Measurements from ENCODE around the gene ANO2. TPM values are rescaled to one million over a fixed set of nuclear protein-coding genes. Genes with fewer than 3 reads are reported as not detected.
A peak's percentile ranks its signal among the peaks of the same experiment; 100 is the strongest.

Gene ANO2
- total and polyA plus RNA-seq, 4 donors: 6.4 to 19.2 (median 9.6) TPM

DNA sequence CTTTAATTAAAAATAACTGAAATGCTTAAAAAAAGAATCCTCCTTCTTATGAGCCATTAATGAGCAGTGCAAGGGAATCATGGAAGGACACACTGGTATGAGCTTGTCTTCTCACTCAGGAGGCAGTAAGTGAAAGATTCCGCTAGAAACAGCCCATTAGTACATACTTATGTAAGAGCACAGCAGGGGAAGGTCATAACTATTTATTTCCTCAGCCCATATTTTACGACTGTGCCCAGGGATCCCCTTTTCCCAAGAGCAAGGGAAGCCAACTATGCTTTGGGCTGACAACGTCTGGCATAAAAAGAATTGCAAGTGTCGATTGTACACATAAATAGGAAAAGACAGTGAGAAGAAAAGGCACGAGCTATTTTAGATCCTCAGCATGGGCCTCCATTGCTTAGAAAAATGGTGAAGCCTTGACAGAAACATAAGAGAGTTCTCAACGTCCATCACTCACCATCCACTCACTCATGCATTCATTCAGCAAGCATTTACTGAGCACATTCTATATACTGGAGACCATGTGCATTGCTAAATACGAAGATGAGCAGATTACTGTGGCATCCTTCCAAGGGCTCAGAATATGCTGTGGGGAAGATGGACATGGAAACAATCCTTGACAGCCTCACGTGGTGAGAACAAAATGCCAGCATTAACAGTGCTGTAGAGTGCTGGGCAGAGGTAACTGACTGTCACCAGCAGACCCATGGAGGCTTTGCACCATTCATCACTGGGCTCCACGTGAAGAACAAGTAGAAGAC lies 360.5 kb downstream of the ANO2 start:
- Histone ChIP-seq H3K36me3 (ENCODE audit: control insufficient read depth, insufficient read depth, low read length) (no peaks in the 10 kb centered on the region), H3K9me3 (ENCODE audit: control insufficient read depth, insufficient read depth, low read length) (no peaks in the 10 kb centered on the region)
- no peak for DNase-seq (ENCODE audit: low read depth in 4 of 6, low spot score in 6 of 6)

DNA sequence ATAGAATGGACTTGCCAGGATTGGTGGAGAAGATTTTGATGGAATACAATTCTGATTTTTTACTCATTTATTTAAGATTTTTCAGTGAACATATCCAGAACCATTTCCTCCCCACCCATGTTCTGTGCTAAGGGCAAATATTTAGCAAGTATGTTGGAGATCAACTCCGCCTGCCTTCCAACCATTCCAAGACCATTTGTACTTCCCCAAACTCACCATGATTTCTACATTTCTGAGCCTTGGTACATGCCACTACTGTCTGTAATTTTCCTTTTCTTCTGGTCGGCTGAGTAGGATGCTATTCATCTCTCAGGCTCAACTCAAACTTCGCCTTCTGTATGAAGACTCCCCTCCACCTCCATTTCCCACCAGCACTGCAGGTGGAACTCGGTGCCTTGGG lies 362.5 kb downstream of the ANO2 start:
- Histone ChIP-seq H3K27me3 (ENCODE audit: control insufficient read depth, insufficient read depth, low read length) (no peaks in the 10 kb centered on the region), H3K9me3 (ENCODE audit: control insufficient read depth, insufficient read depth, low read length) (no peaks in the 10 kb centered on the region), H3K36me3 (ENCODE audit: control insufficient read depth, insufficient read depth, low read length) (no peaks in the 10 kb centered on the region), H3K27ac (ENCODE audit: low read depth, low read length) (no peak overlapping the region), H3K4me3 (ENCODE audit: low read depth, low read length) (no peak overlapping the region), H3K4me1 (ENCODE audit: control insufficient read depth, insufficient read depth, low read length) (peaks cover 3% of the 10 kb centered on the region)
- WGBS (ENCODE audit: insufficient coverage): 95% methylated on average over 4 of the region's 4 CpGs
- no peak for DNase-seq (ENCODE audit: low read depth in 4 of 6, low spot score in 6 of 6)

More for the DNA sequence above, 360.5 kb downstream of the ANO2 start:
- WGBS (ENCODE audit: insufficient coverage): 54% methylated on average over 6 of the region's 9 CpGs
- Histone ChIP-seq H3K27me3 (ENCODE audit: control insufficient read depth, insufficient read depth, low read length) (no peaks in the 10 kb centered on the region), H3K4me1 (ENCODE audit: control insufficient read depth, insufficient read depth, low read length) (peaks cover 3% of the 10 kb centered on the region), H3K27ac (ENCODE audit: low read depth, low read length) (no peak overlapping the region), H3K4me3 (ENCODE audit: low read depth, low read length) (no peak overlapping the region)

DNA sequence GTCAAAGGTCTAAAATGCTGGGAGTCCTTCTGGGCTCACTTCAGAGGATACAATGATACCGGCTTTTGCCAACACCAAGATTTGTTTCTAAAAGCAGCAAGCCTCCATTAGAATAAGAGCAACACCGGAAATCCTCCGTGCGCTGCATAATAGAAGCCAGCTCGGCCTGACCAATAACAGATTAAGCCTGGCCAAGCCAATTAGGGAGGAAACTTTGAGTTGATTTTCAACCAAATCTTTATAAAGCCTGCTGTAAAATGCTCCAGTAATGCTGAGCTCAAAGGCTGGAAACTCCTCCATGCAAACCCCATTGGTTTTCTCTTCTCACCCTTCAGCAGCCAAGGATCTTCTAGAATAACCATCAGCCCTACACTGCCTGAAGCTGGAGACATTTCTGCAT lies 363.0 kb downstream of the ANO2 start:
- peak in 1 of 6 donors; percentile 28 for DNase-seq (ENCODE audit: low read depth in 4 of 6, low spot score in 6 of 6)
- H3K27ac ChIP-seq (ENCODE audit: low read depth, low read length): no peak overlapping the region
- no peak overlapping the region for H3K4me3 ChIP-seq (ENCODE audit: low read depth, low read length)
- 86% methylated on average over 2 of the region's 5 CpGs for WGBS (ENCODE audit: insufficient coverage)
- peaks cover 3% of the 10 kb centered on the region for H3K4me1 ChIP-seq (ENCODE audit: control insufficient read depth, insufficient read depth, low read length)
- H3K27me3 ChIP-seq (ENCODE audit: control insufficient read depth, insufficient read depth, low read length): no peaks in the 10 kb centered on the region
- no peaks in the 10 kb centered on the region for H3K36me3 ChIP-seq (ENCODE audit: control insufficient read depth, insufficient read depth, low read length)
- no peaks in the 10 kb centered on the region for H3K9me3 ChIP-seq (ENCODE audit: control insufficient read depth, insufficient read depth, low read length)

DNA sequence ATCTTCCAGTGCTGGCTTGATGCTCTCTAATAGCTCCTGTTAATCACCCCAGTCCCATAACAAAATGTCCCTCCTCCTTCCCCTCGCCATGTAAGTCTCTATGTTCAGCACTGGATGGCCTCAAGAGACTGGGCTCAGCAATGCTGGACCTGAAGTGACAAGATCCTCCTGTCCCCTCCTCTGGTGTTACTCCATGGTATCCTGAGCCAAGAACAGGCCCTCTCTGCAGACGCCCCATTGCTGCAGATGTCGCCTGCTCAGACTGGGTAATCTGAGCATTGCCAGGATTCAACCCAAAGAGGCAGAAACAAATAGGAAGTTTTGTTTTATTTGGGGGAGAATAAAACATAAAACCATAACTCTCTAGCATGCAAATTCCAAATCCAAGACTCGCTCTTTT lies 363.4 kb downstream of the ANO2 start:
- H3K4me3 ChIP-seq (ENCODE audit: low read depth, low read length): no peak overlapping the region
- peaks cover 3% of the 10 kb centered on the region for H3K4me1 ChIP-seq (ENCODE audit: control insufficient read depth, insufficient read depth, low read length)
- H3K36me3 ChIP-seq (ENCODE audit: control insufficient read depth, insufficient read depth, low read length): no peaks in the 10 kb centered on the region
- no peak for DNase-seq (ENCODE audit: low read depth in 4 of 6, low spot score in 6 of 6)
- H3K27ac ChIP-seq (ENCODE audit: low read depth, low read length): no peak overlapping the region
- H3K9me3 ChIP-seq (ENCODE audit: control insufficient read depth, insufficient read depth, low read length): no peaks in the 10 kb centered on the region
- H3K27me3 ChIP-seq (ENCODE audit: control insufficient read depth, insufficient read depth, low read length): no peaks in the 10 kb centered on the region
- WGBS (ENCODE audit: insufficient coverage): 86% methylated on average over 2 of the region's 4 CpGs

DNA sequence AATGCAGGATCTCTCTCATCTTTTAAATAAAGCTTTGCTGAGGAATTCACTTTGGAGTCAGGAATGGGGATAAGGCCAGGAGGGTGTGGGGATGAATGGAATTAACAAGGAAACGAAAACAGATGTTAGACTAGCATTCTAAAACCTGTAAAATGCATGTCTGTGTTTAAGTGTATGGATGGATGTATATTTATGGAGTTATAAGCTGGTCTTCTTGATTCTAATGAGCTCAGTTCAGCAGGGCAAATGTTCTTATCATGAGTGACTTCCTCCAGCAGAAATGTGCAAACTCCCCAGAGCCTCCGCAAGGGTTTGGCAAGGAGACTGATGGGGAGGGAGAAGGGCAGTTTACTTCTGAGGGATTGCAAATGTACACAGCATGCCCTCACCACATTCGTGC lies 364.0 kb downstream of the ANO2 start:
- H3K9me3 ChIP-seq (ENCODE audit: control insufficient read depth, insufficient read depth, low read length): no peaks in the 10 kb centered on the region
- peaks cover 3% of the 10 kb centered on the region for H3K4me1 ChIP-seq (ENCODE audit: control insufficient read depth, insufficient read depth, low read length)
- no peak for DNase-seq (ENCODE audit: low read depth in 4 of 6, low spot score in 6 of 6)
- 94% methylated on average over 1 of the region's 3 CpGs for WGBS (ENCODE audit: insufficient coverage)
- no peak overlapping the region for H3K27ac ChIP-seq (ENCODE audit: low read depth, low read length)
- H3K27me3 ChIP-seq (ENCODE audit: control insufficient read depth, insufficient read depth, low read length): no peaks in the 10 kb centered on the region
- H3K4me3 ChIP-seq (ENCODE audit: low read depth, low read length): no peak overlapping the region
- H3K36me3 ChIP-seq (ENCODE audit: control insufficient read depth, insufficient read depth, low read length): no peaks in the 10 kb centered on the region

DNA sequence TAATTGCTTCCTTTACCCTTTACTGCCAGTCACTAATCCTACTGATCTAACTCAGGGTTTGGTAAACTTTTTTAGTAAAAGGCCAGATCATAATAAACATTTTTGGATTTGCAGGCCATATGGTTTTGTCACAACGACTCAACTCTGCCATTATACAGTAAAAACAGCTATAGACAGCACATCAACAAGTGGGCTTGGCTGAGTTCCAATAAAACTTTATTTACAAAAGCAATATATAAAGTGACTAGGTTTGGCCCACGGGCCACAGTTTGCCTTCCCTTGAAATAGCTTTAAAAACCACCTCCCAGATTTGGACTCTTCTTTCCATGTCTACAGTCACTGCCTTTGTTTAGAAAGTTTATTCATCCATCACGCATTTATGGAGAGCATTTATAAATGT lies 366.3 kb downstream of the ANO2 start:
- DNase-seq (ENCODE audit: low read depth in 4 of 6, low spot score in 6 of 6): no peak
- Histone ChIP-seq H3K9me3 (ENCODE audit: control insufficient read depth, insufficient read depth, low read length) (no peaks in the 10 kb centered on the region), H3K27ac (ENCODE audit: low read depth, low read length) (no peak overlapping the region), H3K4me3 (ENCODE audit: low read depth, low read length) (no peak overlapping the region), H3K27me3 (ENCODE audit: control insufficient read depth, insufficient read depth, low read length) (no peaks in the 10 kb centered on the region), H3K36me3 (ENCODE audit: control insufficient read depth, insufficient read depth, low read length) (no peaks in the 10 kb centered on the region), H3K4me1 (ENCODE audit: control insufficient read depth, insufficient read depth, low read length) (peaks cover 3% of the 10 kb centered on the region)
- WGBS (ENCODE audit: insufficient coverage): no CpG with 5 or more reads among the region's 3 CpGs

DNA sequence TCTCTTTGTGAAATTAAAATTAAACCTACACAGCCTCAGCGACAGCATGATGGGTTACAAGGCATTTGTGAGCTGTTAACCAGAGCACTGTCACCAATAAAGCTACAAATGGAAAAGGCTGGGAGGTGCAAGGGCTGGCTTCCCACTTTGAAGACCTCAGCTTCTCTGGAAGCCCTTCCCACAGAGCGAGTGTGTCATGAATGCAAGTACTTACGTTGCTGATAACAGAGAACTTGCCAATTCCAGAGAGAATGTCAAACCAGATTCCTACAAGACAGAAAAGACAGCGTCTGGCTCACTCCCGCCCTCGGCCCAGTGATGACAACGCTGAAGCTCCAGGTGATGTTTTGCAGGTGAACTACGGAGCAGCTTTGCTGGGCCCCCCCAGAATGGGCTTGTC lies 367.3 kb downstream of the ANO2 start:
- peaks cover 3% of the 10 kb centered on the region for H3K4me1 ChIP-seq (ENCODE audit: control insufficient read depth, insufficient read depth, low read length)
- H3K9me3 ChIP-seq (ENCODE audit: control insufficient read depth, insufficient read depth, low read length): no peaks in the 10 kb centered on the region
- no peaks in the 10 kb centered on the region for H3K36me3 ChIP-seq (ENCODE audit: control insufficient read depth, insufficient read depth, low read length)
- DNase-seq (ENCODE audit: low read depth in 4 of 6, low spot score in 6 of 6): peak in 1 of 6 donors; percentile 16
- no peak overlapping the region for H3K27ac ChIP-seq (ENCODE audit: low read depth, low read length)
- no peak overlapping the region for H3K4me3 ChIP-seq (ENCODE audit: low read depth, low read length)
- WGBS (ENCODE audit: insufficient coverage): 86% methylated on average over 7 of the region's 8 CpGs
- no peaks in the 10 kb centered on the region for H3K27me3 ChIP-seq (ENCODE audit: control insufficient read depth, insufficient read depth, low read length)

DNA sequence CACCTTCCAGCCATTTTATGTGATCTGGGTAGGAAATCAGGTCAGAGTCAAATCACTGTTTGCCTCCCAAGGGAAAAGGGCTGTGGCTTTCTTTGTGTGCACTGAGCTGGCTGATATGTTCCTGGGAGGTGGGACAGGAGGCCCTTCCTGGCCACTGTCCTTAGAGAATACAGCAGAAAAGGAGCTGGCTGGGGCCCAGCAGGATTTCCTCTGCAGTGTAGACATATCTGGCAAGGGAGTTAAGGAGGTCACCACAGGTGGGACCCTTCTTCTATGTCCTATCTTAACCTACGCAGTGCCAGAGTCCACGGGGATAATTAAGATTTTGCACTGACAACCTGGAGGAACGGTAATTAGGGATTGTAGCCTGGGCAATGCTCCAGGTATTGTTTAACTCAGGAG lies 367.8 kb downstream of the ANO2 start:
- WGBS (ENCODE audit: insufficient coverage): 51% methylated on average over 2 of the region's 3 CpGs
- peaks cover 3% of the 10 kb centered on the region for H3K4me1 ChIP-seq (ENCODE audit: control insufficient read depth, insufficient read depth, low read length)
- peak in 1 of 6 donors; percentile 11 for DNase-seq (ENCODE audit: low read depth in 4 of 6, low spot score in 6 of 6)

DNA sequence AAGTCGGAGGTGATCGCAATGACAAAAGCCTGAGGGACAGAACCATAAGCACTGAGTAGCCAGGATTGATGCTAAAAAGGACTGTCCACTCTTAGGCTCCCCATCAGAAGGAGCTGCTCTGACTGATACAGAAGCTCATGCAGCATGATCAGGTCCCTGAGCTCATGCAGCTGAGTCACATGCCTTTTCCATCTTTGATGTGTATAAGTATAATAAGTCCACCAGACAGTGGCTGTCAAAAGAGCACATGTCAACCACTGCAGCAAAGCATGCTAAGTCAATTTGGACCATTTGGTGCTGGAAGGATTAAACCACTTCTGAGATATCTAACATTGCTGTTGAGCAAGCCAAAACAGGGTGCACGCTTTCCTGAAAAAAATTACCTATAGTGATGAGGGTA lies 369.1 kb downstream of the ANO2 start:
- Histone ChIP-seq H3K36me3 (ENCODE audit: control insufficient read depth, insufficient read depth, low read length) (no peaks in the 10 kb centered on the region), H3K9me3 (ENCODE audit: control insufficient read depth, insufficient read depth, low read length) (no peaks in the 10 kb centered on the region), H3K4me1 (ENCODE audit: control insufficient read depth, insufficient read depth, low read length) (no peaks in the 10 kb centered on the region), H3K27ac (ENCODE audit: low read depth, low read length) (no peak overlapping the region), H3K4me3 (ENCODE audit: low read depth, low read length) (no peak overlapping the region), H3K27me3 (ENCODE audit: control insufficient read depth, insufficient read depth, low read length) (no peaks in the 10 kb centered on the region)
- 97% methylated on average over 2 of the region's 3 CpGs for WGBS (ENCODE audit: insufficient coverage)
- no peak for DNase-seq (ENCODE audit: low read depth in 4 of 6, low spot score in 6 of 6)

More for the DNA sequence above, 367.8 kb downstream of the ANO2 start:
- Histone ChIP-seq H3K36me3 (ENCODE audit: control insufficient read depth, insufficient read depth, low read length) (no peaks in the 10 kb centered on the region), H3K27ac (ENCODE audit: low read depth, low read length) (no peak overlapping the region), H3K27me3 (ENCODE audit: control insufficient read depth, insufficient read depth, low read length) (no peaks in the 10 kb centered on the region), H3K4me3 (ENCODE audit: low read depth, low read length) (no peak overlapping the region), H3K9me3 (ENCODE audit: control insufficient read depth, insufficient read depth, low read length) (no peaks in the 10 kb centered on the region)

DNA sequence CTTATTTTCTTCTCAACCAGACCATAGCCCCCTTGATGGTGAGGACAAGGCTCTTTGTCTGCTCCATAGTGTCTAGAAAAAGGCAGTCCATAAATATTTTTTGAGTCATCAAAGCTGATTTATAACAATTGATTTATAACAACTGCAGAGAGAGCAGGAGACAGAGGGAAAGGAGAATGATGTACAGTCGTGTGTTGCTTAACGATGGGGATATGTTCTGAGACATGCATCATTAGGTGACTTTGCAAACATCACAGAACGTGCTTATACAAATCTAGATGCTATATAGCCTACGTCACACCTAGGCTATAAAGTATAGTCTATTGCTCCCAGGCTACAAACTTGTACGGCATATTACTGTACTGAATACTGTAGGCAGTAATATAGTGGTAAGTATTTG lies 369.8 kb downstream of the ANO2 start:
- WGBS (ENCODE audit: insufficient coverage): no CpG with 5 or more reads among the region's 5 CpGs

More for the DNA sequence above, 369.8 kb downstream of the ANO2 start:
- Histone ChIP-seq H3K27ac (ENCODE audit: low read depth, low read length) (no peak overlapping the region), H3K9me3 (ENCODE audit: control insufficient read depth, insufficient read depth, low read length) (no peaks in the 10 kb centered on the region), H3K27me3 (ENCODE audit: control insufficient read depth, insufficient read depth, low read length) (no peaks in the 10 kb centered on the region), H3K4me1 (ENCODE audit: control insufficient read depth, insufficient read depth, low read length) (no peaks in the 10 kb centered on the region), H3K4me3 (ENCODE audit: low read depth, low read length) (no peak overlapping the region), H3K36me3 (ENCODE audit: control insufficient read depth, insufficient read depth, low read length) (no peaks in the 10 kb centered on the region)
- peak in 1 of 6 donors; percentile 48 for DNase-seq (ENCODE audit: low read depth in 4 of 6, low spot score in 6 of 6)
